Measurements from ENCODE around the gene TMEM255B. TPM values are rescaled to one million over a fixed set of nuclear protein-coding genes. Genes with fewer than 3 reads are reported as not detected.

Gene TMEM255B
- total RNA-seq, 6 donors from 2014 or later = 1.4 to 39.0 (median 13.8) TPM

DNA sequence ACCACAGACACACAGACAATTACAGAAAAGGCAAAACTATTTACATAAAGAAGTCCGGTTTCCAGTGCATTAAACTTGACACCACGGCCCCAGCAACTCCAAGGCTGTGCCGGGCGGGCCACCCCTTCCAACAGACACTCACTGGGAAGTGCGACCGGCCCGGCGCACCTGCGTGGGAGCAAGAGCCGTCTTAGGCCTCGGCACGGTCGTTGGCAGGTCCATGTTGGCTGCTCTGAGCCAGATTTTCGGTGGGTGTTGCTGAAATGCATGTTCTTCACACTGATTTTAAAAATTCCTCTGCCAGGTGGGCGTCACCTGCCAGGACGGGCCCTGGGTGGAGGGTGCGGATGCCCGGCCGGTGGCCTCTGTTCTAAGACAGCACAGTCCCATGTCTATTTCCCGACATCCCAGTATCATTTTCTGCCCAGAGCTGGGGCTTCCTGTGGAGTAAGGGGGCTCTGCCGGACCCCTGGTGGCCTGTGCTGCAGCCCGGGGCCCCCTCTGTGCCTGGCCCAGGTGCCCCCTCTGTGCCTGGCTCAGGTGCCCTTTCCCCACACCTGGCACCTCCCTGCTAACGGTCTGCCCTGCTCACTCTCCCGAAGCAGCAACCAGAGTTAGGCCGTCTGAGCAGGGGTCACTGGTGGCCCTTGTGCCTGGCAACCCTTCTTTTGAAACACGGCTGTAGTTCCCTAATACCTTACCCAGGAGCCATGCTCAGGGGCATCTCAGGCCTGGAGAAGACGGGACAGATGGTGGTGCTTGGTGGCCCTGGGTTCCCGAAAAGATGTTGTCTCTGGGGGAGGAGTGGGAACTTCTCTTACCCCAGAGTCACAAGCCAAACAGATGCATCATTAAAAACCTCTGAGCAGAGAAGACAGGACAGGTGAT, 9.2 kb downstream of the TMEM255B start:
- Histone ChIP-seq H3K4me3 (no peak overlapping the region), H3K27me3 (no peaks in the 10 kb centered on the region), H3K36me3 (no peaks in the 10 kb centered on the region), H3K27ac (no peak overlapping the region), H3K9me3 (no peaks in the 10 kb centered on the region), H3K4me1 (peaks cover 0 to 10% (median 0%) of the 10 kb centered on the region in 4 donors)
- no peak for DNase-seq
- WGBS, 2 donors = 87 to 93% methylated on average over 18 to 28 of the region's 28 CpGs
- TF ChIP-seq POLR2AphosphoS5 (IDR thresholded peaks at IDR 0.05) (no peak), EP300 (IDR thresholded peaks at IDR 0.05) (no peak), POLR2A (IDR thresholded peaks at IDR 0.05) (no peak)
- TF ChIP-seq, protein P1, sequence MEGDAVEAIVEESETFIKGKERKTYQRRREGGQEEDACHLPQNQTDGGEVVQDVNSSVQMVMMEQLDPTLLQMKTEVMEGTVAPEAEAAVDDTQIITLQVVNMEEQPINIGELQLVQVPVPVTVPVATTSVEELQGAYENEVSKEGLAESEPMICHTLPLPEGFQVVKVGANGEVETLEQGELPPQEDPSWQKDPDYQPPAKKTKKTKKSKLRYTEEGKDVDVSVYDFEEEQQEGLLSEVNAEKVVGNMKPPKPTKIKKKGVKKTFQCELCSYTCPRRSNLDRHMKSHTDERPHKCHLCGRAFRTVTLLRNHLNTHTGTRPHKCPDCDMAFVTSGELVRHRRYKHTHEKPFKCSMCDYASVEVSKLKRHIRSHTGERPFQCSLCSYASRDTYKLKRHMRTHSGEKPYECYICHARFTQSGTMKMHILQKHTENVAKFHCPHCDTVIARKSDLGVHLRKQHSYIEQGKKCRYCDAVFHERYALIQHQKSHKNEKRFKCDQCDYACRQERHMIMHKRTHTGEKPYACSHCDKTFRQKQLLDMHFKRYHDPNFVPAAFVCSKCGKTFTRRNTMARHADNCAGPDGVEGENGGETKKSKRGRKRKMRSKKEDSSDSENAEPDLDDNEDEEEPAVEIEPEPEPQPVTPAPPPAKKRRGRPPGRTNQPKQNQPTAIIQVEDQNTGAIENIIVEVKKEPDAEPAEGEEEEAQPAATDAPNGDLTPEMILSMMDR (IDR thresholded peaks at IDR 0.05) = no peak
- ATAC-seq (ENCODE audit: low FRiP score in 2 of 2) = no peak

DNA sequence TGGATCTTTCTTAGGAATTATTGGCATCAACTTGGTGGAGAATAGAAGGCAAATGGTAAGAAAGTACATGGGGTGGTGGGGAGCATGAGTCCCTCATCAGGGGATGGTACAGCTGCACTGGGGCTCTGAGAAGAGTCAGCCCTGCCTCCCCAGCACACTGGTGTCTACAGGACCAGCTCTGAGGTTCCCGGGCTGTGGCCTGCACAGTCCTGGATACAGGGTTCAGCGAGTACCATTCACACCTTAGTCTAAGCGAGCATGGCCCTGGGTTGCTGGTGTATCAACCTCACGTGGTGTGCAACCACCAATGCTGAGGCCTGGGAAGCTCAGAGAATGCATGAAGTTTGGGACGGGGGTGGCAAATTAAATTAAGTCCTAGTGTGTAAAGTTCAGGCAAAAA, 10.1 kb downstream of the TMEM255B start:
- Histone ChIP-seq H3K4me3 (no peak overlapping the region), H3K27me3 (no peaks in the 10 kb centered on the region), H3K36me3 (no peaks in the 10 kb centered on the region), H3K9me3 (no peaks in the 10 kb centered on the region), H3K27ac (no peak overlapping the region), H3K4me1 (peaks cover 0 to 10% (median 0%) of the 10 kb centered on the region in 4 donors)
- DNase-seq (no peak), ATAC-seq (ENCODE audit: low FRiP score in 2 of 2) (no peak)
- 82 to 90% methylated on average over 5 of the region's 5 CpGs for WGBS, 2 donors
- TF ChIP-seq, protein P1 (IDR thresholded peaks at IDR 0.05) = no peak
- no peak for TF ChIP-seq EP300 (IDR thresholded peaks at IDR 0.05)
- TF ChIP-seq POLR2AphosphoS5 (IDR thresholded peaks at IDR 0.05) = no peak
- TF ChIP-seq POLR2A (IDR thresholded peaks at IDR 0.05) = no peak

DNA sequence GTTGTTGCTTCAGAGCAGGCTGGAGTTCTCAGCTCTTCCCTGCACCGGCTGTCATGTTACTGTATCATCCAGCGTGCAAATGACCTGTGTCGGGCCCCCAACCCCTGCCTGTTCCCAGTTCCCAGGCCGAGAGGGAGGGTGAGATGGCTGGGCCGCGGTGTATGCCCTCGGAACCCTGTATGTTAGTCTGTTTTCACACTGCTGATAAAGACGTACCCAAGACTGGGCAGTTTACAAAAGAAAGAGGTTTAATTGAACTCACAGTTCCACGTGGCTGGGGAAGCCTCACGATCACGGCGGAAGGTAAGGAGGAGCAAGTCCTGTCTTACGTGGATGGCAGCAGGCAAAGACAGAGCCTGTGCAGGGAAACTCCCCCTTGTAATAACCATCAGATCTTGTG, 10.9 kb downstream of the TMEM255B start:
- TF ChIP-seq, protein P1 (IDR thresholded peaks at IDR 0.05) = no peak
- TF ChIP-seq POLR2A (IDR thresholded peaks at IDR 0.05) (no peak), EP300 (IDR thresholded peaks at IDR 0.05) (no peak), POLR2AphosphoS5 (IDR thresholded peaks at IDR 0.05) (no peak)
- Histone ChIP-seq H3K27me3 (no peaks in the 10 kb centered on the region), H3K4me3 (no peak overlapping the region), H3K36me3 (no peaks in the 10 kb centered on the region), H3K4me1 (peaks cover 0 to 14% (median 2%) of the 10 kb centered on the region in 4 donors), H3K27ac (no peak overlapping the region), H3K9me3 (no peaks in the 10 kb centered on the region)
- DNase-seq (no peak), ATAC-seq (ENCODE audit: low FRiP score in 2 of 2) (no peak)
- WGBS, 2 donors = 81 to 83% methylated on average over 9 to 13 of the region's 13 CpGs

DNA sequence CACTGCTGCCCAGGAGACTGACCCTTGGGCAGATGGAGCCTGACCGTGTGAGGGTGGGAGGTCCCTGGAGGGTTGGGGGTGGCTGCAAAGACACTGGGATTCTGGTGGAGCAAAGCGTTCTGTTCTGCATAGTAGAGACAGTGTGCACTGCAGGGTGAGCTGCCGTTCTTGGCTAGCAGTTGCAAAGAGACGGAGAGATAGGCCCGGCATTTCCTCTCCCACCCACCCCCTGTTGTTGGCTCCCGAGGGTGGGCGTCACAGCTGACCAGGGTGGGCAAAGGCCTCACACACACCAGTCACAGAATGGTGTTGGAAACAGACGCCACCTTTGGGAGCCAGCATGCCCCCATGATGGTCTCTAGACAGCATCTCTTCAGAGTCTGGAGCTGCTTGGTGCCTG, 11.4 kb downstream of the TMEM255B start:
- TF ChIP-seq EP300 (IDR thresholded peaks at IDR 0.05) = no peak
- no peak for TF ChIP-seq POLR2A (IDR thresholded peaks at IDR 0.05)
- DNase-seq = no peak

DNA sequence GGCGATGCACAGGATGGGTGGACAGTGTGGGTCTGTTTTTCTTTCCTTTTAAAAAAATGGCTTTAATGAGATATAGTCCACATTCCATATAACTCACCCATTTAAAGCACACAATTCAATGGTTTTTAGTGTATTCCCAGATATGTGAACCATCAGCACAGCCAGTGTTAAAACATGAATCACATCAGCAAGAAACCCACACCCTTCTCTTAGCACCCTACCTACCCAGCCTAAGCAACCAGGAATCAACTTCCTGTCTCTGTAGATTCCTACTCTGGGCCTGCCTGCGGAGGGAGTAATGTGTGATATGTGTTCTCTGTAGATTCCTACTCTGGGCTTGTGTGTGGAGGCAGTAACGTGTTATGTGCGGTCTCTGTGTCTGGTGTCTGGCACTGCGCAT, 11.9 kb downstream of the TMEM255B start:
- no peak for ATAC-seq (ENCODE audit: low FRiP score in 2 of 2)
- TF ChIP-seq EP300 (IDR thresholded peaks at IDR 0.05) (no peak), POLR2AphosphoS5 (IDR thresholded peaks at IDR 0.05) (no peak), POLR2A (IDR thresholded peaks at IDR 0.05) (no peak)
- TF ChIP-seq, protein P1 (IDR thresholded peaks at IDR 0.05) = no peak
- peaks cover 0 to 14% (median 2%) of the 10 kb centered on the region in 4 donors for H3K4me1 ChIP-seq
- 93 to 97% methylated on average over 5 of the region's 5 CpGs for WGBS, 2 donors
- H3K27me3 ChIP-seq = no peaks in the 10 kb centered on the region
- DNase-seq = no peak
- no peak overlapping the region for H3K27ac ChIP-seq
- H3K36me3 ChIP-seq = no peaks in the 10 kb centered on the region
- no peak overlapping the region for H3K4me3 ChIP-seq
- H3K9me3 ChIP-seq = no peaks in the 10 kb centered on the region

More for the DNA sequence above, 11.4 kb downstream of the TMEM255B start:
- Histone ChIP-seq H3K9me3 (no peaks in the 10 kb centered on the region), H3K27ac (no peak overlapping the region), H3K36me3 (no peaks in the 10 kb centered on the region), H3K27me3 (no peaks in the 10 kb centered on the region), H3K4me1 (peaks cover 0 to 14% (median 2%) of the 10 kb centered on the region in 4 donors), H3K4me3 (no peak overlapping the region)
- no peak for ATAC-seq (ENCODE audit: low FRiP score in 2 of 2)
- 81 to 100% methylated on average over 2 to 8 of the region's 8 CpGs for WGBS, 2 donors

Measured in upper lobe of left lung (tissue), 6 donors.